ENCODE measurements around the gene SCAF8.
"Not testable (repeated sequence)": the region's sequence is repeated elsewhere in the genome, so short reads cannot be mapped to it uniquely, and the experiment has no call there.

SCAF8 gene

DNA sequence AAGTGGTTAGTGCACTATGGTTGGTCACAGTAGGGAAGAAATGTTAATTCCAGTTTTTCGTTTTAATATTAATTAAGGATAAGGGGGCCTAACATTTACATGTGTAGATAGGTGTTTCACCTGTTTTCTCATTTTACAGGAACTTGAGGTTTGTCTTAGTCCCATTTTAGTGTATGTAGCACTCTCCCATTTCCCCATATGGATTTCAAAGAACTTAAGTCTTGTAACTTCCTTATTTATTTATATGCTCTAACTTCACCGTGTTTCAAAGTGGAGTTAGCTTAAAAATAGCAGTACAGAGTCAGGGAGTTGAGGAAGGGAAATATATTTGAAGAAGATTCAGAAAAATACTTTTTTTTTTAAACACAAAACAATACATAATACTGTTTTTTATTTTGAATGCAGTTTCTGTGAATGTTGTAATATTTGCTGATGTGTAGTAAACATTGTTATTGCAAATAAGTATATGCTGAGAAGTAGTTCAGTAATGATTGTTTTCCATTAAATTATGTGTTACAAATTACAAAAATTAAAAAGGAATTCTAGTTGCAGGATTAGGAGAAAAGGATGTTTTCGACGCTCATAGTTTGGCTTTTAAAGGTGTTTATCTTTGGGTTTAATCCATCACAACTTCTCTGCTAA lies 3.5 kb downstream of the SCAF8 start:
- no peak for DNase-seq (ENCODE audit: low read depth)

DNA sequence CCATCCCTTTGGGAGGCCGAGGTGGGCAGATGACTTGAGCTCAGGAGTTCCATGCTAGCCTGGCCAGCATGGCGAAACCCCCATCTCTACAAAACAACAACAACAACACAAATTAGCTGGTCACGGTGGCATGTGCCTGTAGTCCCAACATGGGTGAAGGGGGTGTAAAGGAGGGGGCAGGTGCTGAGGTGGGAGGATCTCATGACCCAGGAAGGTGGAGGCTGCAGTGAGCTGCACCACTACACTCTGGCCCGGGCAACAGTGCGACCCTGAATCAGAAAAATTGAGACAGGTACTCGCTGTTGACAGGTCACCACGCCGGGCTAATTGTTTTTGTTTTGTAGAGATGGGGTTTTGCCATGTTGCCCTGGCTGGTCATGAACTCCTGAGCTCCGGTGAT lies 4.2 kb downstream of the SCAF8 start:
- DNase-seq (ENCODE audit: low read depth) = no peak

DNA sequence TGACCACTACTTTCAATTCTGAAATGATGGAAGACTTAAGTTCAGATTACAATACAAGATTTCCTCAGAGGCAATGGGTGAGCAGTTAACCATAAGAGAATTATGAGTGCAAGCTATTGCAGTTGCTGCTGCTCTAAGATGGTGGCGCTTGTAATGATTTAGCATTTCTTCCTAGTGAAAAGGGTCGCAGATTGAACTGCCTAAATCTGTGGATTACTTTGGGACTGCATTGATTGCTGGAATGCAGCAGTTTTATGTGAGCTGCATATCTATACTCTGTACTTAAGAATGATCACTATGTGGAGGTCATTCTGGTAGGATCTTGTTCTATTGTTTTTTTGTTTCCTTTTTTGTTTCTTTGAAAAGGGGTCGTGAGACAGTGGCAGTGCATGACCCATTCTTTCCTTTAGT lies 5.3 kb downstream of the SCAF8 start:
- DNase-seq (ENCODE audit: low read depth) = no peak

DNA sequence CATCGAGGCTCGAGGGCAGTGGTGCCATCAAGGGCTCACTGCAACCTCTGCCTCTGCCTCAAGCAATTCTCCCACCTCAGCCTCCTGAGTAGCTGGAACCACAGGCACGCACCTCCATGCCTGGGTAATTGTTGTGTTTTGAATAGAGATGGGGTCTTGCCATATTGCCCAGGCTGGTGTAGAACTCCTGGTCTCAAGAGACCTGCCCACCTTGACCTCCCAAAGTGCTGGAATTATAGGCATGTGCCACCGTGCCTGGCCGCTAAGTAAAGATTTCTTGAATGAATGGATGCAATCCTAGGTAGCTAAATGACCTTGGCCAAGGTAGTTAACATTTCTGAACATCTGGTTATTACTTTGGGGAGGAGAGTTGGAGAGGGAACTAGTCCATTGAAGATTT lies 7.4 kb downstream of the SCAF8 start:
- no peak for DNase-seq (ENCODE audit: low read depth)

DNA sequence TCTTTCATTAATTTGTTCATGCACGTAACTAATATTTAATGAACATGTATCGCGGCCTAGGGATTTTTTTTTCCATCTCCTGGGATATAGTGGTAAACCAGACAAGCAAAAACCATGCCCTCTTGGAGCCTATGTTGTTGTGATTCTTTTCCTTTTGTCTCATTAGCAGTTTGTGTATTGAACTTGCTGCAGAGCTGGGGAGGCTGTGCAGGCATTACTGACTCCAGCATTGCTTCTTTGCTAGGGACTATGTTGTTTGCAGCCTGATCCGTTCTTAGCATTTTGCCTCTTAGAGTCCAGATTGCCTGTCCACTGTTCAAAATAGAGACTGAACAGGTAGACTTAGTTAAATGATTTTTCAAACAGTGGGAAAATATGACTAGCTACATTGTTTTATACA lies 9.7 kb downstream of the SCAF8 start:
- no peak for DNase-seq (ENCODE audit: low read depth)

DNA sequence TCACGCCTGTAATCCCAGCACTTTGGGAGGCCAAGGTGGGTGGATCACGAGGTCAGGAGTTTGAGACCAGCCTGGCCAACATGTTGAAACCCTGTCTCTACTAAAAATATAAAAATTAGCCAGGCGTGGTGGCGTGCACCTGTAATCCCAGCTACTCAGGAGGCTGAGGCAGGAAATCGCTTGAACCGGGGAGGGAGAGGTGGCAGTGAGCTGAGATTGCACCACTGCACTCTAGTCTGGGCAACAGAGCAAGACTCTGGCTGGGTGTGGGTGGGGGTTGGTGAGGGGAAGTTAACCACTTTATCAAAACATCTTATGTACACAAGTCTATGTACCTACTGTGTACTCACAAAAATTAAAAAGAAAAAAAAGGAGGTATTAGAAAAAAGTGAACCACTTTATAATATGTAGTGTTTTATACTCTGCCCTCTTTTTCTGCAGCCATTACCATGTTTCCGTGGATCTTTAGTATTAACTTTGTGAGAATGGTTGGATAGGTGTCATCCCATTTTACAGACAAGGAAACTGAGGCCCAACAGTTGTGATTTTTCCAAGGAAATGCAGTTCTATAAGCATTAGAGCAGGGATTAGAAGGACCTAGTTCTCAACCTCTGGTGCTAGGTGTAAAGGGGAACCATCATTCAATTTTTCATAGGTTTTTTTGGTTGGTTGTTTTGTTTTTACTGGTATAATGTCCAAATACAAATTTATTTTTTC lies 11.0 kb downstream of the SCAF8 start:
- not testable (repeated sequence) for DNase-seq (ENCODE audit: low read depth)

DNA sequence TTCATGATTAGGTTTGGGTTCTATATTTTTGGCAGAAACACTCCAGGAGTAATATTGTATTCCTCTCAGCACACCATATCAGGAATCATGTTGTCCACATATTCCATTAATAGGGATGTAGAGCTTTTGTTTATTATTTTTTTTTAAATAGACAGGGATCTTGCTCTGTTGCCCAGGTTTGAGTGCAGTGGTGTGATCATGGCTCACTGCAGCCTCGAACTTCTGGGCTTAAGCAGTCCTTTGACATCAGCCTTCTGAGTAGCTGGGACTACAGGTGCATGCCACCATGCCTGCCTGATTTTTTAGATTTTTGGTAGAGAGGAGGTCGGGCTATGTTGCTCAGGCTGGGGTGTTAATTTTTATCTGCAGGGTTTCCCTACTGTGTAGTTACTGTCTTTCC lies 12.0 kb downstream of the SCAF8 start:
- DNase-seq (ENCODE audit: low read depth) = no peak

DNA sequence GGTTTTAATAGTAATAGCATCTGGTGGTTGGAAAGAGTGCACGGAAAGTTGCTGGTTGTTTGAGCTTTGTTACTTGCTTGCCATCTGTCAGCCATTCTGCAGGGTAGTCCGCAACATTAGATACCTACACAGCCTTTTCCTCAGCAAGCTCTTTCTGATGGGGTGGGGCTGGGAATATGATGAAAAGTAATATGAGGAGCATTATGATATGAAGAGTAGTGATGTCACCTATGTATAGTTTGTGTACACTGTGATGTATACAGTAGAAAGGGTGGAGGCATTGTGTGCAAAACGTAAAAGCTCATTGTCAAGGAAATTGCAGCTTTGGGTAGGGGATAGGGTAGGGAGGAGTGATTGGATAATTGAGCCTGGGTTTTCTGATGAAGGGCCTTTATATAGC lies 16.1 kb downstream of the SCAF8 start:
- DNase-seq (ENCODE audit: low read depth) = no peak

DNA sequence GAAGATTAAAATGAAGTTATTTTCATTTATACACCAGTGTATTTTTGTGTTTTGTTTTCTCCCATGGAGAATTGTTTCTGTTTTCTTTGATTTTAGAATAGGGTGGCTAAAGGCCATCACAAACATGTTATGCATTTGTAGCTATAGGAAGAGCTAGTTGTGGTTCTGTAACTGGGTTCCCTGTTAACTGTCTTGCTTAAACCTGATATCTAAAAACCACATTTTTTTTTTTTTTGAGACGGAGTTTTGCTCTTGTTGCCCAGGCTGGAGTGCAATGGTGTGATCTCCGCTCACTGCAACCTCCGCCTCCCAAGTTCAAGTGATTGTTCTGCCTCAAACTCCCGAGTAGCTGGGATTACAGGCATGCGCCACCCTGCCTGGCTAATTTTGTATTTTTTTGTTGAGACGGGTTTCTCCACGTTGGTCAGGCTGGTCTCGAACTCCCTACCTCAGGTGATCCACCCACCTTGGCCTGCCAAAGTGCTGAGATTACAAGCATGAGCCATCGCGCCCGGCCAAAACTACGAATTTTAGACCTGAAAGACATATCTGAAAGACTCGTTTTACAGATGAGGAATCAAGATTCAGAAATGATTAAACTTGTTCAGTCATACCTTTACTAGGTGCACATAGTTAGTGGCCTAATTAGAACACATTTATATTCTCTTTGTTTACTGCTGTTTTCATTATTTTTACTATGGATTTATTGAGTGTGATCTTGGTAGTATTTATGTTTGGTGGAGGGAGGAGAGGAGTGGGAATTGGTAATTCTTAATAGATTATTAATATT lies 18.0 kb downstream of the SCAF8 start:
- no peak for DNase-seq (ENCODE audit: low read depth)

DNA sequence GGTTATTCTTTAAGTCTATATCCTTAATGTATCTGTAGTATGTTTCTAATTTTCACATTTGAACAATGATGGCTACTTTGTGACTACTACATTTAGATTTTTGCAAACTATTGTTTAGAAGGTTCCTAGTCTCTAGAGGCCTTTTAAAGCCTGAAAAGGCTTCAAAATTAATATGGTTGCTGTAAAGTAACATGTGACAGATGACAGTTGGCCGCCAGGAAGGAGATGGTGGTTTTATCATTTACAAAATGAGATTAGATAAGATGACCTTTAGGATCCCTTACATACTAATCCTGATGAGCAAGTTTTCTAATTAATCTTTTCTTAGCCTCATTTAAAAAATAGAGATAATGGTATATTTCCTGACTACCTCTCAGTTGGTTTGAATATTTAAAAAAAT lies 18.8 kb downstream of the SCAF8 start:
- DNase-seq (ENCODE audit: low read depth) = no peak

DNA sequence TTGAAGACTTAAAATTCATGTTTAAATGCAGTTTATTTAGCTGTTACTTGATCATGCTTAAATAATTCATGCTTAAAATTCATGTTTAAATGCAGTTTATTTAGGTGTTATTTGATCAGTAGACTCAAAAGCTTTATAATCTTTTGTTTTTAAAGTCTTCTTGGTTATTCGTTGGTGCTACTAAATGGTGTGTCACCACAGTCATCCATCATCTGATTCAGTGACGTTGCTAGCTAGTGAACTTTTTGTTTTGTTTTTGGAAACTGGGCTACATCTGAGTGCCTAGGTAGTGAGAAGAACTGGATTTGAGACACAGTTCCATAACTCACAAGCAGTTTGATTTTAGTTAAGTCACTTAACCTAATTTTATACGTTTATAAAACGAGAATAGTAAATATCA lies 20.9 kb downstream of the SCAF8 start:
- no peak for DNase-seq (ENCODE audit: low read depth)

DNA sequence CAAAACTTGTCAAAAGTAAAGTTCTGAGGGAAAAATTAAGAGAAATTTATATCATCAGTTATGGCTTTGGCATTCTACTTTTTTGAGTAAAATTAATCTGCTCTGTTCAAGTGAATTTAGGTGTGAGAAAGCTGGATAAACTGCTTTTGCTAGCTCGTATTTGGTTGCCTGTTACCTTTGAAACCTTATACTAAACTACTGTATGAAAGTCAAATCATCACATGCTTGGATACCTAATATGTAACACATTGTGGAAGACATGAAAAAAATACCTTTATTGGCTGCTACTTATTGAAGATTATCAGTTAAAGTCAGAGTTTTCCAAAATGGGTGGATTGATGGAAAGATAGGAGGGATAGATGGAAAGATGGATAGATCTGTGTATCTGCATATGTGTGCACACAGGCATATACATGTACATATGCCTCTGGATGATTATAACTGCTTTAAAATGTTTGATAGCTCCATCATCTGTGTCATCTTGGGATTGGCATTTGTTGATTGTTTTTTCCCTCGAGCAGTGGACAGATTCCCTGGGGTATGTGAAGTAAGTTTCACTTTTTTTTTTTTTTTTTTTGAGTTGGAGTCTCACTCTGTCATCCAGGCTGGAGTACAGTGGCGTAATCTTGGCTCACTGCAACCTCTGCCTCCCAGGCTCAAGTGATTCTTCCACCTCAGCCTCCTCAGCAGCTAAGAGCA lies 24.3 kb downstream of the SCAF8 start:
- no peak for DNase-seq (ENCODE audit: low read depth)

DNA sequence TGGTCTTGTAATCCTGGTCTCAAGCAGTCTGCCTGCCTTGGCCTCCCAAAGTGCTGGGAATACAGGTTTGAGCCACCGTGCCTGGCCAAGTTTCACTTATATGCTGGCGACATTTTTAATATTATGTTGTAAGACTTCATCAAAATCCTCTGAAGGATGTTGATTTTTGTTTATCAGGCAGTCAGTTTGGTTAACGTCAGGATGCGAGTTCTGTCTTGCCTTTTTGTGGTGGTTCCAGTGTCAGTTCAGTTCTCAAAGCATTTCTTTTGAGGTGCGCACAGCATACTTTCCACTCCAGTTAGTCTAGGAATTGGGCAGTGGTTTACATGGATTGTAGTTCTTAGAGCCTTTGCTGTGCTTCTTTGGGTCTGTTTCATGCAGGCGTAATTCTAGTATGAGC lies 24.9 kb downstream of the SCAF8 start:
- no peak for DNase-seq (ENCODE audit: low read depth)

DNA sequence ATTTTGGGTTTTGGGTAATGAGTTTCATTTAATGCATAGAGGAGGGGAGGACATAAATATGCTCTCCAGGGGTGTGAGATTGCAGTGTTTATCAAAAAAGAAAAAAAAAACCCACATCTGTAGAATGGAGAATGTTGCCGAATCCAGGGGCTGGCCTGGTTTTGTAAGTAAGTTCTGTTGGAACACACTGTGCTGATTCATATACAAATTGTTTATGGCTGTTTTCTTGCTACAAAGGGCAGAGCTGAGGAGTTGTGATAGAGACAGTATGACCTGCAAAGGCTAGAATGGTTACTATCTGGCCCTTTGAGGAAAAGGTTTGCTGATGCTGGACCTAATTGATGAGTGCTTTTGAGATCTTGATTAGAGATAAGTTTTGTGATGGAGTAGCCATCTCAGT lies 30.4 kb downstream of the SCAF8 start:
- DNase-seq (ENCODE audit: low read depth) = no peak

DNA sequence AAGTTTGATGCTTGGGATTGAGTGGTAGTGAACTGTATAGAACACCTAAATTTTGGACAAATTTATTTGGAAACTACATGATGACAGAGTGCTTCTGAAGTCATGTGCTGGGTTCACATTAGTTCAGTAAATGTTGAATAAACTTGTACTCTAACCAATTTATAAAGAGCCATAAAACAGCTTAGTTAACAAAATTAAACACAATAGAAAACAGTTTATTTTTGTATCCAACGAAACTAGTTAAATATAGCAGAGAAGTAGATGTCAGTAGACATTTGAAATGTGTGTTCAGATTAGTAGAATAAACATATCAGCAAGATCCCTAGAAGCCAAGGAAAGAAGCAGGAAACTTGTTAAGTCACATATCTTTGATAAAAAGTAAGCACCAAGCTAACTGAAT lies 32.1 kb downstream of the SCAF8 start:
- DNase-seq (ENCODE audit: low read depth) = no peak

DNA sequence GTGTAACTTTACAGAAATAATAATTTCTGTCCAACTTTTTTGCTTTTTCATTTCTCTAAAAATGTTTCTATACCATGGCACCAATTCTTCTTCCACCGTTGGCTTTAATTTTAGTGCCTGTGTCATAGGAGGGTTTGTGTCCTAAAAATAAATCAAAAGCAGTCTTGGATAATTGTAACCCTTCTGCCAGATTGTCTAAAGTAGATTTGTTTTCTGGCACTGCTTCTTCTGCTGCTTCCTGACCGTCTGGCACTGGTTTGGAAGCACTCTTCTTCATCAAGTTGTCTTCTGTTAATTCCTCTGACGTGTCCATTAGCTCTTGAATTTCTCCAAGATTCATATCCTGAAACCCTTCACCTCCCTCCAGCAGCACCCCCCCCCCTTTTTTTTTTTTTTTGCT lies 33.1 kb downstream of the SCAF8 start:
- DNase-seq (ENCODE audit: low read depth) = no peak

DNA sequence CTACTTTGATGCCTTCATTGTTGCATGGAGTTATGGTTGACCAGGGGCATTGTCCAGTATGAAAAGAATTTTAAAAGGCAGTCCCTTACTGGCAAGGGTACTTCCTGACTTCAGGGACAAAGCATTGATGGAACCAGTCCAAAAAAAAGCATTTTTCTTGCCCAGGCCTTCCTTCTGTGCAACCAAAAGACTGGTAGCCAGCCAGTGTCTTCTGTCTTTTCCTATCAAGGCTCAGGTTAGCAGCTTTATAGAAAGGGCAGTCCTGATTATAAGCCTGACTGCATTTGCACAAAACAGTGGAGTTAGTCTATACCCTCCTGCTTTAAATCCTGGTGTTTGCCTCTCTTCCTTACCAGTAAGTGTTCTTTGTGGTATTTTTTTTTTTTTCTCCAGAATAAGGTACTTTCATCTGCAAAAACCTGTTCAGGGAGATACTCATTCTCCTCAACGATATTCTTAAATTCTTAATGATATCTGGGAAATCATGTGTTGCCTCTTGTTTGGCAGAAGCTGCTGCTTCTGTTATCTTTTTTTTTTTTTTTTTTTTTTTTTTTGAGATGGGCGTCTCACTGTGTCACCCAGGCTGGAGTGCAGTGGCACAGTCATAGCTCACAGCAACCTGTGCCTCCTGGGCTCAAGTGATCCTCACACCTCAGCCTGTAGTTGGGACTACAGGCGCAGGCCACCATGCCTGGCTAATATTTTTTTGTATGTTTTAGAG lies 33.9 kb downstream of the SCAF8 start:
- no peak for DNase-seq (ENCODE audit: low read depth)

DNA sequence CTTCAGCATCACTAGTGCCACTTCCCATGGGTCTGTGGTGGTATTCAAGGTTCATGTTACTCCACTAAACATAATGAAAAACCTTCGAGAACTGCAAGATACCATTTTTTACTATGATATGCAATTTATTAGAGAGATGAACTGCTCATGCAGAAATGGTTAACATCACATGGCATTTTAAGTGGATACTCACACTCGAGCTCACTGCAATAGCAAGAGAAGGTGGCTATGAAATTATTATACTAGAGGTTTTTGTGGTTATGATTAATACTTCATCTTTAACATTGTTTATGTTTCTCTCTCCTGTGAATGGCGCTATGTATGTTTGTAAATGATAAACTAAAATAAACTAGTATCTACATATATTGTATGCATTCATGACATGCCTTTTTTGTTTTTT lies 35.1 kb downstream of the SCAF8 start:
- DNase-seq (ENCODE audit: low read depth) = no peak

DNA sequence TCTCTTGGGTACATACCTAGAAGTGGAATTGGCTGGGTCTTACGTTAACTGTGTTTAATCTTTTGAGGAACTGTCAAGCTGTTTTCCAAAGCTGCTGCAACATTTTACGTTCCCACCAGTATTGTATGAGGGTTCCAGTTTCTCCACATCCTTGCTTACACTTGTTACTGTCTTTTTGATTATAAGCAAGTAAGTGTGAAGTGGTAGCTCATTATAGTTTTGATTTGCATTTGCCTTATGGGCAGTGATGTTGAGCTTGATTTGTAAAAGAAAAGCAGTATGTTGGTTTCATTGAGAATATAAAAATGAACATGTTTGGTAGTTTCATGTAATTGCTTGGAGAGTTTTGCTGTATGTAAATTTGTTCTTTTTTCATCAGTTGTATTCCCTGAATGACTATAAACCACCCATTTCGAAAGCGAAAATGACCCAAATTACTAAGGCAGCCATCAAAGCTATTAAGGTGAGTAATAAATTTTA lies 40.4 kb downstream of the SCAF8 start:
- DNase-seq (ENCODE audit: low read depth) = no peak

DNA sequence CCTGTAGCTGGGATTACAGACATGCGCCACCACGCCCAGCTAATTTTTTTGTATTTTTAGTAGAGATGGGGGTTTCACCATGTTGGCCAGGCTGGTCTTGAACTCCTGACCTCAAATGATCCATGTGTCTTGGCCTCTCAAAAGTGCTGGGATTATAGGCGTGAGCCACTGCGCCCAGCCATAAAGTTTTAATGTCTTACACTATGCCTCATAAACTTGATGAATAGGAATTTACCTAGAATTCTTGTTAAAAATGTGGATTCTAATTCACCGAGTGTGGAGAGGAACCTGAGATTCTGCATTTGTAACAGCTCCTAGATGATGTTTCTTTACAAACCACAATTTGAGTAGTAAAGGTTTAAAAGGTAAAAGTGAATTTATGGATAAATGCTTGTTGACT lies 45.9 kb downstream of the SCAF8 start:
- not testable (repeated sequence) for DNase-seq (ENCODE audit: low read depth)

DNA sequence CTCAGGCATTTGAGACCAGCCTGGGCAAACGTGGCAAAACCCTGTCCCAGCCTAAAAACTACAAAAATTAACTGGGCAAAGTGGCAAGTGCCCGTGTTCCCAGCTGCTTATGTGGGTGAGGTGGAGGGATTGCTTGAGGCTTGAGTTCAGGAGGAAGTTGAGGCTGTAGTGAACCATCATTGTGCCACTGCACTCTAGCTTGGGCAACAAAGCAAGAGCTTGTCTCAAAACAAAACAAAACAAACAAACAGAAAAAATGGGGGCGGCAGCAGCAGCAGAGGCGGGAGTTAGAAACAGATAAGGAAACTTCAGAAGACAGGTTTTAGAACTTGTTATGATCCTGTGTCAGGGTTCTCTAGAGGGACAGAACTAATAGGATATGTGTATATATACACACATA lies 49.0 kb downstream of the SCAF8 start:
- no peak for DNase-seq (ENCODE audit: low read depth)

DNA sequence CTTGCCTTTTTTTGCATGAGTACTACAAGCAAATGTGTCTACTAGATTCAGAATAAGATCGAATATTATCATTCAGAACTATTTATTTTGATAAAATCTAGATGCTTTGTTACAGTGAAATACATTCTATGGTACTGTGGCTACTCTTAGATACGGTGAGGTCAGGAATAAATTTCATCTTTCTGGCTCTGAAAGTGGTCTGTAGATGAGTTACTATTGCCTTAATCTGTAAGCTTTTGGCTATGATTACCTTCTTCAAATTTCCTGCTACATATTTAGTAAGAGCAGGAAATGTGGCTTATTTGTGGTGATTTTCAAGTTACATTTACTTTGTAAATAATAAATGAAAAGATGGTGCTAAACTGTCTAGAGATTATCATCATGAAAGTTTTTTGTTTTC lies 50.0 kb downstream of the SCAF8 start:
- DNase-seq (ENCODE audit: low read depth) = no peak

Data from stimulated activated CD8-positive, alpha-beta memory T cell treated with anti-CD3 and anti-CD28 coated beads, Interleukin-7, amount 100 ng/mL, for 24 hours (primary cell).